ENCODE data around the gene FXYD7. TPM values are rescaled to one million over a fixed set of nuclear protein-coding genes. Genes with fewer than 3 reads are reported as not detected.

FXYD7 gene
- total RNA-seq, 2 experiments from 2014 or later, result 0.50 to 6.1 TPM

DNA sequence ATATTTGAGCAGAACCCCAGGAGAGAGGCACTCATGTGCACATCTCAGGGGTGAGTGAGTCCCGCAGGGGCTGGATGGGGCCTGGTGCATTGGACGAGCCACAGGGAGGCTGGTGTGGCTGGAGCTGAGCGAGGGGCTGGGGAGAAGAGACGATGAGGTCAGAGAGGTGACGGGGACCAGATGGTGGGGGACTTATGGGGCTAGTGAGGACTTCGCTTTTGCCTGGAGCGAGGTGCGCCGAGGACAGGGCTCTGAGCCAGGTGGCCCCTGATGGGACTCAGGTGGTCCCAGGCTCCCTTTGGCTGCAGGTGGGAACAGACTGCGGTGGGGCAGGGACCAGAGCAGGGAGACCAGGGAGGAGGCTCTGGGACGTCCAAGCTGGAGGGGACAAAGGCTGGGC is 34.3 kb upstream of the FXYD7 start:
- no peak overlapping the region for H3K27ac ChIP-seq (ENCODE audit: low read depth, low read length, poor library complexity, severe bottlenecking)
- no peak overlapping the region for H3K4me2 ChIP-seq (ENCODE audit: low read length)
- H4K20me1 ChIP-seq (ENCODE audit: insufficient read depth, low read length), result no peaks in the 10 kb centered on the region
- ChIA-PET CTCF (ENCODE audit: unreplicated experiment) (no interaction called here), POLR2A (no interaction called here)
- H3K9me2 ChIP-seq (ENCODE audit: insufficient read depth, low read length), result no peaks in the 10 kb centered on the region
- no peaks in the 10 kb centered on the region for H3K9me3 ChIP-seq (ENCODE audit: low read length)
- intact Hi-C loops (cut with micrococcal nuclease; ENCODE audit: unreplicated experiment), result no loop called here
- H3K4me3 ChIP-seq (ENCODE audit: low read depth, low read length, poor library complexity, severe bottlenecking), result no peak overlapping the region
- TF ChIP-seq, protein P1, sequence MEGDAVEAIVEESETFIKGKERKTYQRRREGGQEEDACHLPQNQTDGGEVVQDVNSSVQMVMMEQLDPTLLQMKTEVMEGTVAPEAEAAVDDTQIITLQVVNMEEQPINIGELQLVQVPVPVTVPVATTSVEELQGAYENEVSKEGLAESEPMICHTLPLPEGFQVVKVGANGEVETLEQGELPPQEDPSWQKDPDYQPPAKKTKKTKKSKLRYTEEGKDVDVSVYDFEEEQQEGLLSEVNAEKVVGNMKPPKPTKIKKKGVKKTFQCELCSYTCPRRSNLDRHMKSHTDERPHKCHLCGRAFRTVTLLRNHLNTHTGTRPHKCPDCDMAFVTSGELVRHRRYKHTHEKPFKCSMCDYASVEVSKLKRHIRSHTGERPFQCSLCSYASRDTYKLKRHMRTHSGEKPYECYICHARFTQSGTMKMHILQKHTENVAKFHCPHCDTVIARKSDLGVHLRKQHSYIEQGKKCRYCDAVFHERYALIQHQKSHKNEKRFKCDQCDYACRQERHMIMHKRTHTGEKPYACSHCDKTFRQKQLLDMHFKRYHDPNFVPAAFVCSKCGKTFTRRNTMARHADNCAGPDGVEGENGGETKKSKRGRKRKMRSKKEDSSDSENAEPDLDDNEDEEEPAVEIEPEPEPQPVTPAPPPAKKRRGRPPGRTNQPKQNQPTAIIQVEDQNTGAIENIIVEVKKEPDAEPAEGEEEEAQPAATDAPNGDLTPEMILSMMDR (conservative IDR thresholded peaks at IDR 0.05; ENCODE audit: low read length), result no peak
- no peak for TF ChIP-seq EZH2phosphoT487 (IDR thresholded peaks at IDR 0.05; ENCODE audit: borderline replicate concordance, low read depth, low read length)
- BruUV-seq (replicated peaks), result no TSS peak
- H3K36me3 ChIP-seq (ENCODE audit: insufficient read depth, low read length), result no peaks in the 10 kb centered on the region
- no peak for DNase-seq (ENCODE audit: low spot score)
- H2AFZ ChIP-seq (ENCODE audit: low read length), result no peak overlapping the region
- no peaks in the 10 kb centered on the region for H3K4me1 ChIP-seq (ENCODE audit: insufficient read depth, low read length, poor library complexity, severe bottlenecking)
- H3K79me2 ChIP-seq (ENCODE audit: insufficient read depth, low read depth, low read length), result no peaks in the 10 kb centered on the region

DNA sequence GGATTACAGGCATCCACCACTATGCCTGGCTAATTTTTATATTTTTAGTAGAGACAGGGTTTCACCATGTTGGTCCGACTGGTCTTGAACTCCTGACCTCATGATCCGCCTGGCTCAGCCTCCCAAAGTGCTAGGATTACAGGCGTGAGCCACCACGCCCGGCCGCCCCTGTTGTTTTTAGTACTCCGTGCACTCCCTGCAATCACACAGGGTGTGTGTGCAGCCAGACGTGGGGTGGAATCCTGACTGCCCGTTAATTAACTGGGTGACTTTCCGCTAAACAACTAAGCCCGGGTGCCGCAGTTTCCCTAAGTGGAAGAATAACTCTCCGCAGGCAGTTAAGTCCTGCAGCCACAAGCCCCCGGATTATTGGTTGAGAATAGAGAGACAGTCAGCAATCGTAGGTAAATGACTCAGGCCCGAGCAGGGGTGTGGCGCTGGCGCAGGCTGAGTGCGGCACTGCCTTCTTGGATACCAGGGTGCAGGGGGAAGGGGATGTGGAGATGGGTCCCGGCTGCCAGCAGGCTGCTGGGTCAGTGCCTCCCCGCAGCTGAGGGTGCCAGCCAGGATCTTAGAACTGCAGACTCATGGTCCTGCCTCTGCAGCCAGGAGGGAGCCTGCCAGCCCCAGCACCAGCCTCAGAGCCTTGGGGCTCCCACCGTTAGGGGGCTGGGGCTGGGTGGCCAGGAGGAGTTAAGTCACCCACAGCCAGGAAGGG is 33.5 kb upstream of the FXYD7 start:
- no peaks in the 10 kb centered on the region for H3K79me2 ChIP-seq (ENCODE audit: insufficient read depth, low read depth, low read length)
- intact Hi-C loops (cut with micrococcal nuclease; ENCODE audit: unreplicated experiment), result no loop called here
- H3K27ac ChIP-seq (ENCODE audit: low read depth, low read length, poor library complexity, severe bottlenecking), result no peak overlapping the region
- no peak overlapping the region for H3K4me2 ChIP-seq (ENCODE audit: low read length)
- ChIA-PET CTCF (ENCODE audit: unreplicated experiment) (no interaction called here), POLR2A (no interaction called here)
- BruUV-seq (replicated peaks), result no TSS peak
- no peaks in the 10 kb centered on the region for H3K4me1 ChIP-seq (ENCODE audit: insufficient read depth, low read length, poor library complexity, severe bottlenecking)
- H2AFZ ChIP-seq (ENCODE audit: low read length), result no peak overlapping the region
- no peaks in the 10 kb centered on the region for H3K36me3 ChIP-seq (ENCODE audit: insufficient read depth, low read length)
- H3K9me2 ChIP-seq (ENCODE audit: insufficient read depth, low read length), result no peaks in the 10 kb centered on the region
- H4K20me1 ChIP-seq (ENCODE audit: insufficient read depth, low read length), result no peaks in the 10 kb centered on the region
- H3K9me3 ChIP-seq (ENCODE audit: low read length), result no peaks in the 10 kb centered on the region
- DNase-seq (ENCODE audit: low spot score), result no peak
- H3K4me3 ChIP-seq (ENCODE audit: low read depth, low read length, poor library complexity, severe bottlenecking), result no peak overlapping the region
- TF ChIP-seq EZH2phosphoT487 (IDR thresholded peaks at IDR 0.05; ENCODE audit: borderline replicate concordance, low read depth, low read length), result no peak
- TF ChIP-seq, protein P1 (conservative IDR thresholded peaks at IDR 0.05; ENCODE audit: low read length), result no peak

DNA sequence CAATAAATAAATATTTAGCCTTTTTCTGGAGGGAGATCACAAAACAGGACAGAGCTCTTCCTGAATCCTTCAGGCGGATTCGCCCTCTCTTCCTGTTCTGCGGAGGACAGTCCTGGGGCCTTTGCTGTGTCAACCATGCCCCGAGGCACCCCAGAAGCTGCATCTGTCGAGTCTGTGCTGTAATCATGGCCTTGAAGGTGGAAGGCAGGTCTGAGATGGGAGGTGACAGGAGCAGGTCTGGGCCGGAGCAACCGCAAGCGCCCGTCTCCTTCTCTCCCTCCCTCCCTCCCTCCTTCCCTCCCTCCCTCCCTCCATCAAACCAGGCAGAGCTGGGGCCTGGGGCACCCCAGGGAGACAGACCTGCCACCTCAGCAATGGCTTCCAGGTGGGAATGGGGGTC is 32.1 kb upstream of the FXYD7 start:
- CTCF ChIA-PET (ENCODE audit: unreplicated experiment), result interaction anchor here (0.6 kb wide), 1 partner anchor 1281 kb away, joined by 4 read pairs; no protein-coding TSS in a partner anchor
- no peak overlapping the region for H3K4me2 ChIP-seq (ENCODE audit: low read length)
- no peak overlapping the region for H3K27ac ChIP-seq (ENCODE audit: low read depth, low read length, poor library complexity, severe bottlenecking)
- POLR2A ChIA-PET, result no interaction called here
- no peaks in the 10 kb centered on the region for H3K36me3 ChIP-seq (ENCODE audit: insufficient read depth, low read length)
- no peaks in the 10 kb centered on the region for H4K20me1 ChIP-seq (ENCODE audit: insufficient read depth, low read length)
- TF ChIP-seq, protein P1 (conservative IDR thresholded peaks at IDR 0.05; ENCODE audit: low read length), result no peak
- no peak for TF ChIP-seq EZH2phosphoT487 (IDR thresholded peaks at IDR 0.05; ENCODE audit: borderline replicate concordance, low read depth, low read length)
- H3K79me2 ChIP-seq (ENCODE audit: insufficient read depth, low read depth, low read length), result no peaks in the 10 kb centered on the region
- no peaks in the 10 kb centered on the region for H3K9me2 ChIP-seq (ENCODE audit: insufficient read depth, low read length)
- no peaks in the 10 kb centered on the region for H3K9me3 ChIP-seq (ENCODE audit: low read length)
- no peak for DNase-seq (ENCODE audit: low spot score)
- no peaks in the 10 kb centered on the region for H3K4me1 ChIP-seq (ENCODE audit: insufficient read depth, low read length, poor library complexity, severe bottlenecking)
- no peak overlapping the region for H3K4me3 ChIP-seq (ENCODE audit: low read depth, low read length, poor library complexity, severe bottlenecking)
- no TSS peak for BruUV-seq (replicated peaks)
- no peak overlapping the region for H2AFZ ChIP-seq (ENCODE audit: low read length)
- intact Hi-C loops (cut with micrococcal nuclease; ENCODE audit: unreplicated experiment), result no loop called here

All from OCI-LY7 (cell line).